ENCODE measurements around the gene MSH3.

The MSH3 gene

GRCh38 chr5:80665057-80665456 is 10.6 kb downstream of the MSH3 start:
- TF ChIP-seq SNAI2 (CRISPR knock-in tag; IDR thresholded peaks at IDR 0.05) (no peak), ISL1 (CRISPR knock-in tag; IDR thresholded peaks at IDR 0.05) (peak; percentile 56)
- peak; percentile 80 for ATAC-seq

DNA sequence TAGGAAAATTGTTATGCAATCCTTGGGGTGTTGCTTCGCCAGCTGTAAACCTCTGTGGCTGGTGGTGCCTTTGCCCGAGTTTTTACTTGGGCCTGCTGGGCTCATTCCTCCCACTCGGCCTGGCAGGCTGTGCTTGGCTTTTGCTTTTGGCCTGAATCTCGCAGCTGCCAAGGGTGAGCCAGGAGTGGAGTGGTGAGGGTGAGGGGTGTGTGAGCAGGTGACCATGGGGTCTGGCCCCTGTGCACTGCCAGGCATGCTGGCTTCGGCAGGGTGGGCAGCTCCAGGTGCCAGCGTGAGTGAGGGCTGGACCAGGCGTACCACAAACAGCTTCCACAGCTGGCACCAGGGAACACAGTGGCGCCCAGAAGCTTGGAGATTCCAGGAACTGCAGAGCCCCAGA is 12.9 kb downstream of the MSH3 start:
- no peak for ATAC-seq

DNA sequence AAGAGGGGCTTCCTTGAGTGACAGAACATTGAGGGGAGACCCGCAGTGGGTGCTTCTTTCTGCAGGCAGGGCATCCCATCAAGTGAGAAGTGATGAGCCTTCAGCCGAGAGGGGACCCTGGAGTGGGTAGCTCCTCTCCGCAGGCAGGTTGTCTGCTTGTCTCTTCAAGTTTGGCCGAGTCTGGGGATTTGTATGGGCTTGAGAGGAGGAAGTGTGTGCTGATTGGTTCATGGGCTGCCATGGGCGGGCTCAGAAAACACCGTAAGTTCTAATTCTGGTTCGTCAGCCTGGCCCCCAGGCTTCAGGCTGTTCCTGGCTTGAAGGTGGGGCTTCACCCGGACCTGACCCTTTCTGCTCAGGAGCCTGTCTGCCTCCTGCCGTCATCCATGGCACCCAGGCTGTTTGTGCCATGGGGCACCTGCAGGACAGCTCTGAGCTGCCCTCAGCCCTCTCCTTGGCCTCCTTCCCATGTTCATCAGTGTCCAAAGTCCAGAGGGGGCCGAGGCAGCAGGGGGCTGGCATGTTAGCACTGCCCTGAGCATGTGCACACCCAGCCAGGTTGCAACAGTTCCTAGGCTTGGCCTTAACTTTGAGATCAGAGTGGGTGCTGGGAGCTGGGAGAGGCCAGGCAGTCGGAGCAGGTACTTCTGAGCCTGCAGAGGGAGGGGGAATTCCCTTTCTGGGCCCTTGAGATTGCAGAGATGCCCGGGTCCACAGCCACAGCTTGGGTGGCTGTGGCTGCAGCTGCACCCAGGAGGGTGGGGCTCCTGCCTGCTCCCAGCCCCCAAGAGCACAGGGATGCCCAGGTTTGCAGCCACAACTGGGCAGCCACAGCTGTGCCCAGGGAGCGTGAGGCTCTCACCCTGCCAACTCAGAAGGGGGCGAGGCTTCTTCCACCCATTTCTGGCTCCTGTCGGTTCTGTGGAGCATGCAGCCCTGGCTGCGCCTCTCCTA is 13.8 kb downstream of the MSH3 start:
- no peak for TF ChIP-seq ZNF70 (CRISPR knock-in tag; IDR thresholded peaks at IDR 0.05)
- TF ChIP-seq CSRNP3 (CRISPR knock-in tag; IDR thresholded peaks at IDR 0.05): no peak
- TF ChIP-seq CREB5 (CRISPR knock-in tag; IDR thresholded peaks at IDR 0.05; ENCODE audit: low read depth): no peak
- no peak for ATAC-seq

More for the DNA sequence above, 12.9 kb downstream of the MSH3 start:
- TF ChIP-seq ZNF565 (CRISPR knock-in tag; conservative IDR thresholded peaks at IDR 0.05; ENCODE audit: low read depth): no peak
- TF ChIP-seq ZC3H10 (CRISPR knock-in tag; IDR thresholded peaks at IDR 0.05): no peak

DNA sequence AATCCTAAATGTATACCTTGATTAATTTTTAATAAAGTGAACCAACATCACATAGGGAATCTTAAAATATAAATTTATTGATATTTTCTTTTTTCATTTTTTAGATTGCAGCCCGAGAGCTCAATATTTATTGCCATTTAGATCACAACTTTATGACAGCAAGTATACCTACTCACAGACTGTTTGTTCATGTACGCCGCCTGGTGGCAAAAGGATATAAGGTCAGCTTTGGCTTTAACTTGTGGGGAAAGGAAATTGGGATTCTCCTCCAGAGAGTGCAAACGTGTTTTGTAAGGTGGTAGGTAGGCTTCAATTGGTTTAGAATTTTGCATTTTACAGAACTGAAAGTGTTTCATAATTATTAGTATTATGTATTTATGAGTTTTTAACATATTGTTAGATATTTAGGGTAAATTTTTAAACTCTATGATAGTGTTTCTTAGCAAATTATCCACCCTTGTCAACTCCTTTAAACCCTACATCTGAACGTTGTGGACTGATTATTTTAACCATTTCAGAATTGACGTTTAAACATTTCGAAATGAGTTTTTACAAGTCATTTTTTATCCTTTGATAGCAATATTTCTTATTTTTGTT is 17.8 kb downstream of the MSH3 start:
- TF ChIP-seq ESRRG (CRISPR knock-in tag; IDR thresholded peaks at IDR 0.05) (no peak), BACH2 (CRISPR knock-in tag; IDR thresholded peaks at IDR 0.05; ENCODE audit: borderline replicate concordance) (no peak), OSR1 (CRISPR knock-in tag; IDR thresholded peaks at IDR 0.05) (no peak), ZNF8 (CRISPR knock-in tag; IDR thresholded peaks at IDR 0.05) (no peak), RARB (CRISPR knock-in tag; IDR thresholded peaks at IDR 0.05) (no peak), ZC3H10 (CRISPR knock-in tag; IDR thresholded peaks at IDR 0.05) (no peak), ARNTL (CRISPR knock-in tag; IDR thresholded peaks at IDR 0.05; ENCODE audit: borderline replicate concordance, low read depth) (no peak), SNAI2 (CRISPR knock-in tag; IDR thresholded peaks at IDR 0.05) (no peak), ZNF70 (CRISPR knock-in tag; IDR thresholded peaks at IDR 0.05) (no peak), TOX (CRISPR knock-in tag; IDR thresholded peaks at IDR 0.05; ENCODE audit: borderline replicate concordance) (no peak), CSDC2 (CRISPR knock-in tag; IDR thresholded peaks at IDR 0.05) (no peak), GLIS3 (CRISPR knock-in tag; IDR thresholded peaks at IDR 0.05) (no peak), CSRNP3 (CRISPR knock-in tag; IDR thresholded peaks at IDR 0.05) (no peak), ZFP3 (CRISPR knock-in tag; IDR thresholded peaks at IDR 0.05) (no peak), ISL1 (CRISPR knock-in tag; IDR thresholded peaks at IDR 0.05) (no peak), ZFP30 (CRISPR knock-in tag; IDR thresholded peaks at IDR 0.05) (no peak), PPARA (CRISPR knock-in tag; IDR thresholded peaks at IDR 0.05; ENCODE audit: borderline replicate concordance) (no peak)
- TF ChIP-seq, protein P1, sequence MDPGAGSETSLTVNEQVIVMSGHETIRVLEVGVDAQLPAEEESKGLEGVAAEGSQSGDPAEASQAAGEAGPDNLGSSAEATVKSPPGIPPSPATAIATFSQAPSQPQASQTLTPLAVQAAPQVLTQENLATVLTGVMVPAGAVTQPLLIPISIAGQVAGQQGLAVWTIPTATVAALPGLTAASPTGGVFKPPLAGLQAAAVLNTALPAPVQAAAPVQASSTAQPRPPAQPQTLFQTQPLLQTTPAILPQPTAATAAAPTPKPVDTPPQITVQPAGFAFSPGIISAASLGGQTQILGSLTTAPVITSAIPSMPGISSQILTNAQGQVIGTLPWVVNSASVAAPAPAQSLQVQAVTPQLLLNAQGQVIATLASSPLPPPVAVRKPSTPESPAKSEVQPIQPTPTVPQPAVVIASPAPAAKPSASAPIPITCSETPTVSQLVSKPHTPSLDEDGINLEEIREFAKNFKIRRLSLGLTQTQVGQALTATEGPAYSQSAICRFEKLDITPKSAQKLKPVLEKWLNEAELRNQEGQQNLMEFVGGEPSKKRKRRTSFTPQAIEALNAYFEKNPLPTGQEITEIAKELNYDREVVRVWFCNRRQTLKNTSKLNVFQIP (CRISPR knock-in tag; IDR thresholded peaks at IDR 0.05; ENCODE audit: borderline replicate concordance, low read depth): no peak
- TF ChIP-seq, protein P2, sequence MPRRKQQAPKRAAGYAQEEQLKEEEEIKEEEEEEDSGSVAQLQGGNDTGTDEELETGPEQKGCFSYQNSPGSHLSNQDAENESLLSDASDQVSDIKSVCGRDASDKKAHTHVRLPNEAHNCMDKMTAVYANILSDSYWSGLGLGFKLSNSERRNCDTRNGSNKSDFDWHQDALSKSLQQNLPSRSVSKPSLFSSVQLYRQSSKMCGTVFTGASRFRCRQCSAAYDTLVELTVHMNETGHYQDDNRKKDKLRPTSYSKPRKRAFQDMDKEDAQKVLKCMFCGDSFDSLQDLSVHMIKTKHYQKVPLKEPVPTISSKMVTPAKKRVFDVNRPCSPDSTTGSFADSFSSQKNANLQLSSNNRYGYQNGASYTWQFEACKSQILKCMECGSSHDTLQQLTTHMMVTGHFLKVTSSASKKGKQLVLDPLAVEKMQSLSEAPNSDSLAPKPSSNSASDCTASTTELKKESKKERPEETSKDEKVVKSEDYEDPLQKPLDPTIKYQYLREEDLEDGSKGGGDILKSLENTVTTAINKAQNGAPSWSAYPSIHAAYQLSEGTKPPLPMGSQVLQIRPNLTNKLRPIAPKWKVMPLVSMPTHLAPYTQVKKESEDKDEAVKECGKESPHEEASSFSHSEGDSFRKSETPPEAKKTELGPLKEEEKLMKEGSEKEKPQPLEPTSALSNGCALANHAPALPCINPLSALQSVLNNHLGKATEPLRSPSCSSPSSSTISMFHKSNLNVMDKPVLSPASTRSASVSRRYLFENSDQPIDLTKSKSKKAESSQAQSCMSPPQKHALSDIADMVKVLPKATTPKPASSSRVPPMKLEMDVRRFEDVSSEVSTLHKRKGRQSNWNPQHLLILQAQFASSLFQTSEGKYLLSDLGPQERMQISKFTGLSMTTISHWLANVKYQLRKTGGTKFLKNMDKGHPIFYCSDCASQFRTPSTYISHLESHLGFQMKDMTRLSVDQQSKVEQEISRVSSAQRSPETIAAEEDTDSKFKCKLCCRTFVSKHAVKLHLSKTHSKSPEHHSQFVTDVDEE (CRISPR knock-in tag; IDR thresholded peaks at IDR 0.05): no peak
- peak; percentile 96 for ATAC-seq

Data from SK-N-SH treated with all-trans-retinoic acid at 6 μM for 48 hours (cell line).